OCI-LY3 (cell line): ENCODE measurements around the gene DCAF8L1.

Experiments
- H2AFZ ChIP-seq: fragments of 200-600, 300-600 bp; shearing (Covaris generic); 2 replicates; pipeline ENCODE4 v1.6.0; 2014; ENCODE audit warnings: antibody characterized with exemption, low read depth, low read length
- H3K27ac ChIP-seq: fragments of 200-600, 300-600 bp; sonication (generic); 2 replicates; pipeline ENCODE4 v1.5.1; 2014; ENCODE audit warnings: mild to moderate bottlenecking, low read length, moderate library complexity, mixed read lengths
- H3K27me3 ChIP-seq: fragments of 200-600, 300-600 bp; sonication (generic); 2 replicates; pipeline ENCODE4 v1.6.1; 2014; ENCODE audit warnings: low read depth, low read length, mixed read lengths
- H3K36me3 ChIP-seq: fragments of 200-600, 300-600 bp; sonication (generic); replicated peaks from 2 replicates; pipeline ENCODE3; 2014; ENCODE audit warnings: low read depth, low read length, mixed read lengths
- H3K4me1 ChIP-seq: fragments of 300-600, 200-600 bp; sonication (generic); 2 replicates; pipeline ENCODE4 v1.6.1; 2014; ENCODE audit warnings: low read length, mixed read lengths
- H3K4me2 ChIP-seq: fragments of 200-600, 300-600 bp; sonication (generic); 2 replicates; pipeline ENCODE4 v1.6.1; 2014; ENCODE audit warnings: low read length, mixed read lengths
- H3K4me3 ChIP-seq: fragments of 300-600, 200-600 bp; sonication (generic); 2 replicates; pipeline ENCODE4 v1.5.1; 2014; ENCODE audit warnings: antibody characterized with exemption, mild to moderate bottlenecking, low read length, moderate library complexity
- H3K79me2 ChIP-seq: fragments of 300-600, 200-600 bp; shearing (Covaris generic); 2 replicates; pipeline ENCODE4 v1.6.1; 2014; ENCODE audit warnings: mild to moderate bottlenecking, low read length, mixed read lengths
- H3K9ac ChIP-seq: fragments of 300-600, 200-600 bp; shearing (Covaris generic); 2 replicates; pipeline ENCODE4 v1.6.0; 2014; ENCODE audit warnings: mild to moderate bottlenecking, low read length, moderate library complexity
- H3K9me3 ChIP-seq: fragments of 200-600, 300-600 bp; shearing (Covaris generic); 2 replicates; pipeline ENCODE4 v1.6.1; 2014; ENCODE audit warnings: low read length, mixed read lengths; ENCODE audit not compliant: insufficient read depth
- H4K20me1 ChIP-seq: fragments of 200-600, 300-600 bp; sonication (generic); 2 replicates; pipeline ENCODE4 v1.6.1; 2016; ENCODE audit warnings: low read length, mixed read lengths; ENCODE audit not compliant: insufficient read depth
- CTCF ChIP-seq: fragments of 200-600, 300-600 bp; sonication (generic); IDR thresholded peaks from 2 replicates; pipeline ENCODE4 v1.5.1; 2014; ENCODE audit warnings: antibody characterized with exemption, low read length, low read depth
- EZH2phosphoT487 ChIP-seq: fragments of 200-600 bp; shearing (Covaris generic); IDR thresholded peaks from 2 replicates; pipeline ENCODE4 v1.6.1; 2018; ENCODE audit warnings: antibody characterized with exemption, mixed run types, low read depth

DCAF8L1 gene

GRCh38 chrX:27981349-27981748 lies at the start of gene DCAF8L1:
Gene DCAF8L1 (minus strand): TSS chrX:27981449. CDS start chrX:27981334, 115 bp downstream.
- Histone ChIP-seq H3K79me2 (no peaks in the 10 kb centered on the region), H2AFZ (no peak within 1 kb of the TSS), H3K9me3 (no peaks in the 10 kb centered on the region), H3K4me3 (no peak within 1 kb of the TSS), H3K4me1 (no peaks in the 10 kb centered on the region), H3K9ac (no peak within 1 kb of the TSS), H3K4me2 (no peak within 1 kb of the TSS), H4K20me1 (no peaks in the 10 kb centered on the region), H3K27me3 (no peaks in the 10 kb centered on the region), H3K36me3 (no peaks in the 10 kb centered on the region), H3K27ac (no peak within 1 kb of the TSS)
- no peak for TF ChIP-seq CTCF
- no peak for TF ChIP-seq EZH2phosphoT487

- no peaks in the 10 kb centered on the region for H4K20me1 ChIP-seq
- no peaks in the 10 kb centered on the region for H3K9me3 ChIP-seq
- H3K4me3 ChIP-seq: no peak overlapping the region
- no peaks in the 10 kb centered on the region for H3K4me1 ChIP-seq
- TF ChIP-seq CTCF (no peak), EZH2phosphoT487 (no peak)
- no peak overlapping the region for H3K4me2 ChIP-seq
- no peak overlapping the region for H2AFZ ChIP-seq
- H3K9ac ChIP-seq: no peak overlapping the region
- H3K36me3 ChIP-seq: no peaks in the 10 kb centered on the region
- no peak overlapping the region for H3K27ac ChIP-seq
- no peaks in the 10 kb centered on the region for H3K27me3 ChIP-seq
- no peaks in the 10 kb centered on the region for H3K79me2 ChIP-seq
Observed at GRCh38 chrX:28022371-28022770, 41.1 kb upstream of the DCAF8L1 start.

GRCh38 chrX:28016823-28017222 lies 35.6 kb upstream of the DCAF8L1 start:
- H4K20me1 ChIP-seq: no peaks in the 10 kb centered on the region
- H2AFZ ChIP-seq: no peak overlapping the region
- H3K79me2 ChIP-seq: no peaks in the 10 kb centered on the region
- H3K4me3 ChIP-seq: no peak overlapping the region
- H3K27me3 ChIP-seq: no peaks in the 10 kb centered on the region
- H3K4me1 ChIP-seq: no peaks in the 10 kb centered on the region
- TF ChIP-seq EZH2phosphoT487: no peak
- TF ChIP-seq CTCF: no peak
- no peak overlapping the region for H3K9ac ChIP-seq
- no peaks in the 10 kb centered on the region for H3K36me3 ChIP-seq
- H3K4me2 ChIP-seq: no peak overlapping the region
- no peaks in the 10 kb centered on the region for H3K9me3 ChIP-seq
- no peak overlapping the region for H3K27ac ChIP-seq

- no peak overlapping the region for H3K27ac ChIP-seq
- no peak overlapping the region for H3K9ac ChIP-seq
- no peaks in the 10 kb centered on the region for H4K20me1 ChIP-seq
- no peaks in the 10 kb centered on the region for H3K9me3 ChIP-seq
- no peak overlapping the region for H2AFZ ChIP-seq
- no peaks in the 10 kb centered on the region for H3K4me1 ChIP-seq
- no peaks in the 10 kb centered on the region for H3K27me3 ChIP-seq
- TF ChIP-seq CTCF (no peak), EZH2phosphoT487 (no peak)
- no peak overlapping the region for H3K4me2 ChIP-seq
- H3K4me3 ChIP-seq: no peak overlapping the region
- H3K79me2 ChIP-seq: no peaks in the 10 kb centered on the region
- no peaks in the 10 kb centered on the region for H3K36me3 ChIP-seq
Observed at GRCh38 chrX:28015993-28016392, 34.7 kb upstream of the DCAF8L1 start.
